H9 (cell line): ENCODE measurements around the gene COL23A1. TPM values are rescaled to one million over a fixed set of nuclear protein-coding genes. Genes with fewer than 3 reads are reported as not detected.

Experiments used
- DNase-seq: peaks from one replicate; pipeline ENCODE4 v3.0.0-alpha.2; 2017
- H2AFZ ChIP-seq: one replicate; pipeline ENCODE4 v1.6.1; 2013; ENCODE audit warnings: mild to moderate bottlenecking, low read length, control low read depth, moderate library complexity
- H2AK5ac ChIP-seq: 2 replicates; pipeline ENCODE4 v1.6.1; 2013; ENCODE audit warnings: low read length, control low read depth, mixed read lengths; ENCODE audit not compliant: insufficient read length
- H2BK120ac ChIP-seq: one replicate; pipeline ENCODE4 v1.6.1; 2013; ENCODE audit warnings: low read depth, mild to moderate bottlenecking, low read length, control low read depth, inconsistent platforms; ENCODE audit not compliant: poor library complexity, severe bottlenecking
- H2BK12ac ChIP-seq: 2 replicates; pipeline ENCODE4 v1.6.1; 2013; ENCODE audit warnings: low read length, control low read depth, mixed read lengths, low read depth; ENCODE audit not compliant: insufficient read length
- H2BK15ac ChIP-seq: 2 replicates; pipeline ENCODE4 v1.6.1; 2013; ENCODE audit warnings: low read depth, low read length, control low read depth
- H2BK20ac ChIP-seq: one replicate; pipeline ENCODE4 v1.6.1; 2013; ENCODE audit warnings: low read depth, mild to moderate bottlenecking, low read length, control low read depth, inconsistent platforms; ENCODE audit not compliant: poor library complexity, severe bottlenecking
- H2BK5ac ChIP-seq: 2 replicates; pipeline ENCODE4 v1.6.1; 2013; ENCODE audit warnings: low read length, control low read depth, mixed read lengths; ENCODE audit not compliant: insufficient read length
- H3K14ac ChIP-seq: 2 replicates; pipeline ENCODE4 v1.6.1; 2013; ENCODE audit warnings: low read length, control low read depth; ENCODE audit not compliant: insufficient read depth
- H3K18ac ChIP-seq: 2 replicates; pipeline ENCODE4 v1.6.1; 2013; ENCODE audit warnings: low read depth, mild to moderate bottlenecking, mixed read lengths, low read length, control low read depth; ENCODE audit not compliant: insufficient read length
- H3K23ac ChIP-seq: 2 replicates; pipeline ENCODE4 v1.6.1; 2013; ENCODE audit warnings: low read length, control low read depth, mixed read lengths, low read depth; ENCODE audit not compliant: insufficient read length
- H3K23me2 ChIP-seq: 2 replicates; pipeline ENCODE4 v1.6.1; 2013; ENCODE audit warnings: low read depth, mild to moderate bottlenecking, mixed read lengths, low read length, control low read depth; ENCODE audit not compliant: insufficient read length, poor library complexity, severe bottlenecking
- H3K27ac ChIP-seq: 2 replicates; pipeline ENCODE4 v1.5.1; 2013; ENCODE audit warnings: low read length, control low read depth, mixed read lengths, low read depth; ENCODE audit not compliant: insufficient read length
- H3K27me3 ChIP-seq: 2 replicates; pipeline ENCODE4 v1.6.1; 2013; ENCODE audit warnings: low read length, control low read depth, inconsistent platforms; ENCODE audit not compliant: insufficient read depth
- H3K4ac ChIP-seq: 2 replicates; pipeline ENCODE4 v1.6.1; 2013; ENCODE audit warnings: low read depth, mild to moderate bottlenecking, control low read depth, inconsistent platforms, low read length, moderate library complexity
- H3K4me1 ChIP-seq: 2 replicates; pipeline ENCODE4 v1.6.1; 2013; ENCODE audit warnings: low read length, control low read depth, inconsistent platforms; ENCODE audit not compliant: insufficient read depth
- H3K4me2 ChIP-seq: 2 replicates; pipeline ENCODE4 v1.6.1; 2013; ENCODE audit warnings: low read length, control low read depth, mixed read lengths; ENCODE audit not compliant: insufficient read length, insufficient read depth
- H3K56ac ChIP-seq: 2 replicates; pipeline ENCODE4 v1.6.1; 2013; ENCODE audit warnings: low read depth, mild to moderate bottlenecking, mixed read lengths, low read length, control low read depth; ENCODE audit not compliant: insufficient read length
- H3K79me1 ChIP-seq: 2 replicates; pipeline ENCODE4 v1.6.1; 2013; ENCODE audit warnings: low read depth, mild to moderate bottlenecking, moderate library complexity, low read length, control low read depth, inconsistent platforms; ENCODE audit not compliant: insufficient read depth, poor library complexity, severe bottlenecking
- H3K79me2 ChIP-seq: 2 replicates; pipeline ENCODE4 v1.6.1; 2013; ENCODE audit warnings: low read length, control low read depth, inconsistent platforms; ENCODE audit not compliant: insufficient read depth
- H3K9ac ChIP-seq: 2 replicates; pipeline ENCODE4 v1.6.1; 2013; ENCODE audit warnings: low read length, control low read depth, mixed read lengths; ENCODE audit not compliant: insufficient read length; ENCODE audit errors: extremely low read depth
- H3K9me3 ChIP-seq: one replicate; pipeline ENCODE4 v1.6.1; 2013; ENCODE audit warnings: low read depth, low read length, inconsistent platforms; ENCODE audit not compliant: control insufficient read depth
- H3T11ph ChIP-seq: one replicate; pipeline ENCODE4 v1.6.1; 2013; ENCODE audit warnings: mild to moderate bottlenecking, low read length, control low read depth, inconsistent platforms
- H4K20me1 ChIP-seq: one replicate; pipeline ENCODE4 v1.6.1; 2013; ENCODE audit not compliant: control insufficient read depth, insufficient read length, insufficient read depth
- H4K5ac ChIP-seq: 2 replicates; pipeline ENCODE4 v1.6.1; 2013; ENCODE audit warnings: low read depth, mild to moderate bottlenecking, mixed read lengths, low read length, control low read depth; ENCODE audit not compliant: insufficient read length
- H4K8ac ChIP-seq: replicated peaks from 2 replicates; pipeline ENCODE4 v1.6.1; 2013; ENCODE audit warnings: low read length, control low read depth, mixed read lengths, low read depth; ENCODE audit not compliant: insufficient read length
- H4K91ac ChIP-seq: 2 replicates; pipeline ENCODE4 v1.6.1; 2013; ENCODE audit warnings: low read depth, mild to moderate bottlenecking, moderate library complexity, mixed read lengths, low read length, control low read depth; ENCODE audit not compliant: insufficient read length
- H3K27ac Mint-ChIP-seq, 3 experiments: 2 replicates in 2 of 3; 3 replicates in 1 of 3; pipeline ENCODE4 v1.8.0; 2020 to 2021; ENCODE audit warnings: mixed read lengths in 3 of 3, mild to moderate bottlenecking in 1 of 3, moderate library complexity in 1 of 3
- H3K27me3 Mint-ChIP-seq: 2 replicates; pipeline ENCODE4 v1.8.0; 2021; ENCODE audit warnings: low read depth, mild to moderate bottlenecking, moderate library complexity, mixed read lengths
- H3K36me3 Mint-ChIP-seq, 3 experiments: 2 replicates in 2 of 3; 3 replicates in 1 of 3; pipeline ENCODE4 v1.8.0; 2020 to 2021; ENCODE audit warnings: low read depth in 3 of 3, mixed read lengths in 3 of 3; ENCODE audit not compliant: insufficient read depth in 1 of 3
- H3K4me1 Mint-ChIP-seq, 2 experiments: 2 replicates each; pipeline ENCODE4 v1.8.0; 2020; ENCODE audit warnings: mixed read lengths in 2 of 2
- H3K4me3 Mint-ChIP-seq, 2 experiments: 2 replicates in 1 of 2; 3 replicates in 1 of 2; pipeline ENCODE4 v1.8.0; 2020 to 2021; ENCODE audit warnings: mild to moderate bottlenecking in 2 of 2, mixed read lengths in 2 of 2, moderate library complexity in 1 of 2
- H3K9me3 Mint-ChIP-seq, 2 experiments: 2 replicates in 1 of 2; 3 replicates in 1 of 2; pipeline ENCODE4 v1.8.0; 2020; ENCODE audit warnings: mild to moderate bottlenecking in 2 of 2, mixed read lengths in 2 of 2, moderate library complexity in 1 of 2
- CTCF ChIP-seq: fragments of 200-600 bp; sonication (generic); conservative IDR thresholded peaks from 3 replicates; pipeline ENCODE4 v1.8.0; 2021; ENCODE audit warnings: antibody characterized with exemption, mild to moderate bottlenecking
- WGBS: extraction: QIAGEN DNeasy Blood & Tissue Kit; methylation state at CpG from one replicate; pipeline ENCODE4 v1.1.7; 2013; ENCODE audit warnings: missing lambda C conversion rate, low lambda C conversion rate, mixed read lengths; ENCODE audit not compliant: insufficient read length; ENCODE audit errors: extremely low coverage; 5-methylcytosine and 5-hydroxymethylcytosine counted together
- total RNA-seq: library from RNA; stranded (reverse); gene quantifications from 2 replicates; pipeline ENCODE4 v1.2.1, GENCODE V29; 2021

Gene COL23A1
- total RNA-seq, 1 experiment from 2014 or later: 2.6 TPM

GRCh38 chr5:178327446-178327845 is 262.7 kb downstream of the COL23A1 start:
- Histone ChIP-seq H2AK5ac (no peak overlapping the region), H2BK15ac (no peak overlapping the region), H3K23me2 (no peaks in the 10 kb centered on the region), H3K9ac (no peak overlapping the region), H3K18ac (peak overlapping the region; percentile 23), H4K8ac (peak overlapping the region; percentile 21), H4K91ac (no peak overlapping the region), H3K9me3 (no peaks in the 10 kb centered on the region), H4K5ac (no peak overlapping the region), H3K23ac (no peak overlapping the region), H3K4ac (no peak overlapping the region), H3K27me3 (no peaks in the 10 kb centered on the region), H2BK12ac (no peak overlapping the region), H2AFZ (no peak overlapping the region), H3K14ac (no peak overlapping the region), H4K20me1 (no peaks in the 10 kb centered on the region), H3K4me2 (no peak overlapping the region), H3K79me1 (no peaks in the 10 kb centered on the region), H2BK120ac (no peak overlapping the region), H3K79me2 (no peaks in the 10 kb centered on the region), H2BK5ac (no peak overlapping the region), H2BK20ac (no peak overlapping the region), H3K56ac (no peak overlapping the region), H3K27ac (no peak overlapping the region), H3K4me1 (no peaks in the 10 kb centered on the region; the same call in 1 of the 2 replicates), H3T11ph (no peak overlapping the region)
- Mint-ChIP-seq H3K4me3 (no peak overlapping the region), H3K27me3 (peaks cover 5% of the 10 kb centered on the region), H3K9me3 (no peaks in the 10 kb centered on the region), H3K27ac (no peak overlapping the region), H3K4me1 (peaks cover 23 to 35% of the 10 kb centered on the region in 2 experiments), H3K36me3 (no peaks in the 10 kb centered on the region)
- no peak for TF ChIP-seq CTCF
- no peak for DNase-seq
- WGBS: no CpG with 5 or more reads among the region's 10 CpGs
